Activated CD4-positive, alpha-beta memory T cell treated with anti-CD3 and anti-CD28 coated beads for 36 hours (primary cell): ENCODE measurements around the gene LRMDA. TPM values are rescaled to one million over a fixed set of nuclear protein-coding genes. Genes with fewer than 3 reads are reported as not detected.

Experiments
- CTCF ChIA-PET: fragments of 350-600 bp; sonication (Branson Sonifier 250); formaldehyde crosslinking; loops from one replicate; lab custom pipeline; 2021; ENCODE audit warnings: antibody characterized with exemption, inconsistent platforms; lab: Charles Lee
- POLR2A ChIA-PET: fragments of 350-600 bp; sonication (Branson Sonifier 250); formaldehyde crosslinking; loops from one replicate; lab custom pipeline; 2021; ENCODE audit warnings: antibody characterized with exemption; lab: Charles Lee
- DNase-seq: peaks from one replicate; pipeline ENCODE4 v3.0.0-alpha.2; 2020
- H3K27ac Mint-ChIP-seq: one replicate; pipeline ENCODE4 v1.8.0; 2021; ENCODE audit warnings: mixed read lengths
- H3K27me3 Mint-ChIP-seq: one replicate; pipeline ENCODE4 v1.8.0; 2021; ENCODE audit warnings: mixed read lengths
- H3K36me3 Mint-ChIP-seq: one replicate; pipeline ENCODE4 v1.8.0; 2021; ENCODE audit warnings: mixed read lengths
- H3K4me1 Mint-ChIP-seq: one replicate; pipeline ENCODE4 v1.8.0; 2021; ENCODE audit warnings: low read depth, mixed read lengths
- H3K4me3 Mint-ChIP-seq: one replicate; pipeline ENCODE4 v1.8.0; 2021; ENCODE audit warnings: mild to moderate bottlenecking, mixed read lengths
- H3K9me3 Mint-ChIP-seq: one replicate; pipeline ENCODE4 v1.8.0; 2021; ENCODE audit warnings: mixed read lengths
- intact Hi-C: fragments of 100-400 bp; cut with micrococcal nuclease; formaldehyde crosslinking; loops from one replicate; pipeline ENCODE4 v1.15.1; 2023
- total RNA-seq, 2 experiments: library from RNA; stranded (reverse); gene quantifications; one replicate each; pipeline ENCODE4 v1.2.3, GENCODE V29; 2021

LRMDA gene
- total RNA-seq, 2 experiments from 2014 or later: not detected

- Mint-ChIP-seq H3K36me3 (no peaks in the 10 kb centered on the region), H3K9me3 (no peaks in the 10 kb centered on the region), H3K4me3 (no peak overlapping the region), H3K27ac (no peak overlapping the region), H3K27me3 (no peaks in the 10 kb centered on the region), H3K4me1 (no peaks in the 10 kb centered on the region)
- intact Hi-C loops: no loop called here
- ChIA-PET CTCF (no interaction called here), POLR2A (no interaction called here)
- DNase-seq: no peak
Observed at GRCh38 chr10:75866731-75867130, 435.3 kb downstream of the LRMDA start.

- Mint-ChIP-seq H3K27ac (no peak overlapping the region), H3K4me3 (no peak overlapping the region), H3K27me3 (no peaks in the 10 kb centered on the region), H3K9me3 (no peaks in the 10 kb centered on the region), H3K36me3 (no peaks in the 10 kb centered on the region), H3K4me1 (no peaks in the 10 kb centered on the region)
- DNase-seq: no peak
- ChIA-PET CTCF (no interaction called here), POLR2A (no interaction called here)
- intact Hi-C loops: no loop called here
Observed at GRCh38 chr10:75868574-75868973, 437.1 kb downstream of the LRMDA start.

- ChIA-PET POLR2A (no interaction called here), CTCF (no interaction called here)
- no peaks in the 10 kb centered on the region for H3K4me1 Mint-ChIP-seq
- H3K9me3 Mint-ChIP-seq: no peaks in the 10 kb centered on the region
- H3K4me3 Mint-ChIP-seq: no peak overlapping the region
- no peak overlapping the region for H3K27ac Mint-ChIP-seq
- H3K27me3 Mint-ChIP-seq: no peaks in the 10 kb centered on the region
- no peak for DNase-seq
- intact Hi-C loops: no loop called here
- no peaks in the 10 kb centered on the region for H3K36me3 Mint-ChIP-seq
Observed at GRCh38 chr10:75870039-75870645, 438.7 kb downstream of the LRMDA start.

- ChIA-PET CTCF (no interaction called here), POLR2A (no interaction called here)
- Mint-ChIP-seq H3K36me3 (no peaks in the 10 kb centered on the region), H3K4me1 (no peaks in the 10 kb centered on the region), H3K27ac (no peak overlapping the region), H3K27me3 (peaks cover 2% of the 10 kb centered on the region), H3K9me3 (no peaks in the 10 kb centered on the region), H3K4me3 (no peak overlapping the region)
- DNase-seq: no peak
- intact Hi-C loops: no loop called here
Observed at GRCh38 chr10:75875740-75876139, 444.3 kb downstream of the LRMDA start.

- Mint-ChIP-seq H3K27ac (no peak overlapping the region), H3K4me3 (no peak overlapping the region), H3K27me3 (peaks cover 2% of the 10 kb centered on the region), H3K9me3 (no peaks in the 10 kb centered on the region), H3K36me3 (no peaks in the 10 kb centered on the region), H3K4me1 (no peaks in the 10 kb centered on the region)
- intact Hi-C loops: no loop called here
- ChIA-PET CTCF (no interaction called here), POLR2A (no interaction called here)
- DNase-seq: no peak
Observed at GRCh38 chr10:75876710-75877109, 445.3 kb downstream of the LRMDA start.

GRCh38 chr10:75877877-75878276, 446.5 kb downstream of the LRMDA start:
- DNase-seq: no peak
- Mint-ChIP-seq H3K27me3 (peaks cover 2% of the 10 kb centered on the region), H3K4me1 (no peaks in the 10 kb centered on the region), H3K27ac (no peak overlapping the region), H3K36me3 (no peaks in the 10 kb centered on the region), H3K4me3 (no peak overlapping the region), H3K9me3 (no peaks in the 10 kb centered on the region)
- CTCF ChIA-PET: no interaction called here
- intact Hi-C loops: no loop called here
- POLR2A ChIA-PET: no interaction called here

GRCh38 chr10:75878586-75878985, 447.2 kb downstream of the LRMDA start:
- Mint-ChIP-seq H3K9me3 (no peaks in the 10 kb centered on the region), H3K4me1 (no peaks in the 10 kb centered on the region), H3K27me3 (peaks cover 2% of the 10 kb centered on the region), H3K4me3 (no peak overlapping the region), H3K36me3 (no peaks in the 10 kb centered on the region), H3K27ac (no peak overlapping the region)
- ChIA-PET POLR2A (no interaction called here), CTCF (no interaction called here)
- intact Hi-C loops: no loop called here
- DNase-seq: no peak

GRCh38 chr10:75880031-75880775, 448.8 kb downstream of the LRMDA start:
- CTCF ChIA-PET: no interaction called here
- Mint-ChIP-seq H3K27ac (no peak overlapping the region), H3K4me1 (no peaks in the 10 kb centered on the region), H3K27me3 (peaks cover 2% of the 10 kb centered on the region), H3K36me3 (no peaks in the 10 kb centered on the region), H3K4me3 (no peak overlapping the region), H3K9me3 (no peaks in the 10 kb centered on the region)
- POLR2A ChIA-PET: no interaction called here
- intact Hi-C loops: no loop called here
- DNase-seq: no peak

GRCh38 chr10:75883081-75884072, 452.0 kb downstream of the LRMDA start:
- intact Hi-C loops: no loop called here

GRCh38 chr10:75884808-75885207, 453.4 kb downstream of the LRMDA start:
- POLR2A ChIA-PET: no interaction called here

More at GRCh38 chr10:75883081-75884072, 452.0 kb downstream of the LRMDA start:
- no peak for DNase-seq
- no peaks in the 10 kb centered on the region for H3K36me3 Mint-ChIP-seq
- no peak overlapping the region for H3K27ac Mint-ChIP-seq
- H3K4me3 Mint-ChIP-seq: no peak overlapping the region
- H3K27me3 Mint-ChIP-seq: peaks cover under 1% of the 10 kb centered on the region
- CTCF ChIA-PET: no interaction called here
- POLR2A ChIA-PET: no interaction called here
- H3K4me1 Mint-ChIP-seq: no peaks in the 10 kb centered on the region
- H3K9me3 Mint-ChIP-seq: no peaks in the 10 kb centered on the region

GRCh38 chr10:75887369-75887768, 455.9 kb downstream of the LRMDA start:
- H3K36me3 Mint-ChIP-seq: no peaks in the 10 kb centered on the region
- no peak overlapping the region for H3K27ac Mint-ChIP-seq
- no peak for DNase-seq
- no peaks in the 10 kb centered on the region for H3K27me3 Mint-ChIP-seq
- intact Hi-C loops: no loop called here
- H3K4me3 Mint-ChIP-seq: no peak overlapping the region
- ChIA-PET CTCF (no interaction called here), POLR2A (no interaction called here)
- no peaks in the 10 kb centered on the region for H3K9me3 Mint-ChIP-seq
- no peaks in the 10 kb centered on the region for H3K4me1 Mint-ChIP-seq

More at GRCh38 chr10:75884808-75885207, 453.4 kb downstream of the LRMDA start:
- no peak overlapping the region for H3K4me3 Mint-ChIP-seq
- intact Hi-C loops: no loop called here
- CTCF ChIA-PET: no interaction called here
- no peaks in the 10 kb centered on the region for H3K27me3 Mint-ChIP-seq
- no peak overlapping the region for H3K27ac Mint-ChIP-seq
- no peaks in the 10 kb centered on the region for H3K4me1 Mint-ChIP-seq
- H3K9me3 Mint-ChIP-seq: no peaks in the 10 kb centered on the region
- no peaks in the 10 kb centered on the region for H3K36me3 Mint-ChIP-seq
- DNase-seq: no peak

GRCh38 chr10:75887992-75888680, 456.7 kb downstream of the LRMDA start:
- Mint-ChIP-seq H3K4me1 (no peaks in the 10 kb centered on the region), H3K4me3 (no peak overlapping the region), H3K9me3 (no peaks in the 10 kb centered on the region), H3K27ac (no peak overlapping the region), H3K36me3 (no peaks in the 10 kb centered on the region), H3K27me3 (no peaks in the 10 kb centered on the region)
- intact Hi-C loops: no loop called here
- ChIA-PET POLR2A (no interaction called here), CTCF (no interaction called here)
- DNase-seq: no peak
